HepG2 (cell line): ENCODE measurements around the gene PPY.
A peak's percentile ranks its signal among the peaks of the same experiment; 100 is the strongest.

Experiments used
- ATRX ChIP-seq: sonication (generic); formaldehyde crosslinking; IDR thresholded peaks from 2 replicates; pipeline ENCODE4 v1.4.0; 2020; ENCODE audit warnings: missing genetic modification reagents, borderline replicate concordance
- CTCF ChIP-seq: sonication (generic); formaldehyde crosslinking; IDR thresholded peaks from 2 replicates; pipeline ENCODE4 v1.5.0; 2020; ENCODE audit warnings: mild to moderate bottlenecking, missing genetic modification reagents, moderate library complexity
- ETV6 ChIP-seq: sonication (generic); formaldehyde crosslinking; conservative IDR thresholded peaks from 2 replicates; pipeline ENCODE4 v1.4.0; 2020; ENCODE audit warnings: missing genetic modification reagents
- FLYWCH1 ChIP-seq: sonication (generic); formaldehyde crosslinking; IDR thresholded peaks from 2 replicates; pipeline ENCODE4 v1.8.1; 2023; ENCODE audit warnings: mild to moderate bottlenecking, missing genetic modification reagents
- JDP2 ChIP-seq: sonication (generic); formaldehyde crosslinking; IDR thresholded peaks from 2 replicates; pipeline ENCODE4 v1.8.1; 2022; ENCODE audit warnings: missing genetic modification reagents, borderline replicate concordance
- KMT2B ChIP-seq: IDR thresholded peaks from 2 replicates; pipeline ENCODE4 v1.6.1; 2016; ENCODE audit warnings: missing genetic modification reagents, missing compliant biosample characterization
- NFRKB ChIP-seq: fragments of 450-650 bp; IDR thresholded peaks from 2 replicates; pipeline ENCODE4 v1.6.1; 2017
- NR0B2 ChIP-seq: sonication (generic); formaldehyde crosslinking; IDR thresholded peaks from 2 replicates; pipeline ENCODE4 v1.4.0; 2020; ENCODE audit warnings: mild to moderate bottlenecking, missing genetic modification reagents
- RORA ChIP-seq: sonication (generic); formaldehyde crosslinking; IDR thresholded peaks from 2 replicates; pipeline ENCODE4 v1.5.0; 2020; ENCODE audit warnings: mild to moderate bottlenecking, missing genetic modification reagents, moderate library complexity
- SIX4 ChIP-seq: sonication (generic); formaldehyde crosslinking; IDR thresholded peaks from 2 replicates; pipeline ENCODE4 v1.4.0; 2020; ENCODE audit warnings: missing genetic modification reagents
- SMARCE1 ChIP-seq: fragments of 450-650 bp; IDR thresholded peaks from 2 replicates; pipeline ENCODE4 v1.6.1; 2017; ENCODE audit warnings: borderline replicate concordance
- ZNF282 ChIP-seq: fragments of 450-650 bp; IDR thresholded peaks from 2 replicates; pipeline ENCODE4 v1.6.1; 2018; ENCODE audit not compliant: partially characterized antibody
- ZNF329 ChIP-seq: sonication (generic); formaldehyde crosslinking; IDR thresholded peaks from 2 replicates; pipeline ENCODE4 v1.9.0; 2021; ENCODE audit warnings: low read depth, mild to moderate bottlenecking, missing genetic modification reagents
- ZNF639 ChIP-seq: conservative IDR thresholded peaks from 2 replicates; pipeline ENCODE4 v1.6.1; 2018; ENCODE audit warnings: missing genetic modification reagents

GRCh38 chr17:43907425-43907981, 34.8 kb downstream of the PPY start, which contains the start of gene MPP2:
- TF ChIP-seq ZNF329 (no peak), ATRX (CRISPR knock-in tag) (no peak), CTCF (CRISPR knock-in tag) (peak; percentile 56), FLYWCH1 (CRISPR knock-in tag) (no peak), SIX4 (no peak), ETV6 (CRISPR knock-in tag) (no peak), ZNF282 (no peak), NR0B2 (no peak), JDP2 (CRISPR knock-in tag) (no peak), NFRKB (no peak), SMARCE1 (no peak), RORA (CRISPR knock-in tag) (no peak), KMT2B (no peak), ZNF639 (CRISPR knock-in tag) (no peak)
